ENCODE data around the gene PPP1R17.

PPP1R17 gene

GRCh38 chr7:31747553-31747952 is 60.5 kb downstream of the PPP1R17 start:
- no peak for DNase-seq (ENCODE audit: insufficient read length, low spot score)
- no peak for FAIRE-seq
- TF ChIP-seq, protein P1, sequence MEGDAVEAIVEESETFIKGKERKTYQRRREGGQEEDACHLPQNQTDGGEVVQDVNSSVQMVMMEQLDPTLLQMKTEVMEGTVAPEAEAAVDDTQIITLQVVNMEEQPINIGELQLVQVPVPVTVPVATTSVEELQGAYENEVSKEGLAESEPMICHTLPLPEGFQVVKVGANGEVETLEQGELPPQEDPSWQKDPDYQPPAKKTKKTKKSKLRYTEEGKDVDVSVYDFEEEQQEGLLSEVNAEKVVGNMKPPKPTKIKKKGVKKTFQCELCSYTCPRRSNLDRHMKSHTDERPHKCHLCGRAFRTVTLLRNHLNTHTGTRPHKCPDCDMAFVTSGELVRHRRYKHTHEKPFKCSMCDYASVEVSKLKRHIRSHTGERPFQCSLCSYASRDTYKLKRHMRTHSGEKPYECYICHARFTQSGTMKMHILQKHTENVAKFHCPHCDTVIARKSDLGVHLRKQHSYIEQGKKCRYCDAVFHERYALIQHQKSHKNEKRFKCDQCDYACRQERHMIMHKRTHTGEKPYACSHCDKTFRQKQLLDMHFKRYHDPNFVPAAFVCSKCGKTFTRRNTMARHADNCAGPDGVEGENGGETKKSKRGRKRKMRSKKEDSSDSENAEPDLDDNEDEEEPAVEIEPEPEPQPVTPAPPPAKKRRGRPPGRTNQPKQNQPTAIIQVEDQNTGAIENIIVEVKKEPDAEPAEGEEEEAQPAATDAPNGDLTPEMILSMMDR (IDR thresholded peaks at IDR 0.05; ENCODE audit: insufficient read depth, missing control alignments), result no peak

- no peak for FAIRE-seq
- DNase-seq (ENCODE audit: insufficient read length, low spot score), result no peak
- TF ChIP-seq, protein P1 (IDR thresholded peaks at IDR 0.05; ENCODE audit: insufficient read depth, missing control alignments), result no peak
Observed at GRCh38 chr7:31748084-31748483, 61.1 kb downstream of the PPP1R17 start.

DNA sequence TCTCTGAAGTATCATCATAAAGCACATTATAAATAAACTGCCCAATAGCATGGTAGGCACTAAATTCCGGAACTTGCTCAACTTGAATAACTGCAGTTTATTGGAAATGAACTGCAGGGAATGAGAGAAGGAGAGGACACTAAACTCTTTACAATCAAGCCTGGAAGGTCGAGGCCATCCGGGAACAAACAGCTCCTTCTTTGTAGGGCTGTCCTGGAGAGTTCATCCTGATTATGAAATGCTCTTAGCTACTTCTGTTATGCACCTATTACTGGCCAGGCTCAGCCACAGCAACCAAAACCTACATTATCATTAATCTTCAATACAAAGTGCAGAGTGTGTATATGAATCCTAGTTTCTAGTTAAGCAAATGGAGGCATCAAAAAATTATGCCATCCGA is 64.7 kb downstream of the PPP1R17 start:
- no peak for DNase-seq (ENCODE audit: insufficient read length, low spot score)
- no peak for FAIRE-seq
- TF ChIP-seq, protein P1 (IDR thresholded peaks at IDR 0.05; ENCODE audit: insufficient read depth, missing control alignments), result no peak

All from D721Med (cell line).